GM12801 (cell line): Measurements from ENCODE around the gene ISOC2.

ENCODE experiments used
- TF ChIP-seq, protein P1 (sequence below): IDR thresholded peaks from one replicate; pipeline ENCODE4 v1.5.1; 2011; ENCODE audit warnings: control low read depth; ENCODE audit not compliant: insufficient read length; ENCODE audit errors: extremely low read depth

The ISOC2 gene

DNA sequence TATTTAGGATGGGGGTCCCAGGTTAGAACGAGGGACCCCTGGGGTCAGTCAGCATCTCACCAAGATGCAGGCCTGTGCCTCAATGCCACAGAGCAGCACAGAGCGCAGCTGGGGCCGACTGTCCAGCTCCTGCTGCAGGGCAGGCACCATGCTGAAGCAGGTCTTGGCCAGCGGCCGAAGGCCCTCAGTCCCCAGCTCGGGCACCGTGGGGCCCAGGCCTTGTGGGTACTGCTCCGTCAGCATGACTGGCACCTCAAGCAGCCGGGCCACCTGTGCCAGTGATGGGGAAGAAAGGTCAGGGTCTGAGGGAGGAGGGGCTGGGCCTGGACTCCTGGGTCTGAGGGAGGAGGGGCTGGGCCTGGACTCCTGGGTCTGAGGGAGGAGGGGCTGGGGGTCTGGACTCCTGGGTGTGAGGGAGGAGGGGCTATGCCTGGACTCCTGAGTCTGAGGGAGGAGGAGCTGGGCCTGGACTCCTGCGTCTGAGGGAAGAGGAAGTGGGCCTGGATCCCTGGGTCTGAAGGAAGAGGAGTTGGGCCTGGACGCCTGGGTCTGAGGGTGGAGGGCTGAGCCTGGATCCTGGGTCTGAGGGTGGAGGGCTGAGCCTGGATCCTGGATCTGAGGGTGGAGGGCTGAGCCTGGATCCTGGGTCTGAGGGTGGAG, 5.7 kb downstream of the ISOC2 start:
- TF ChIP-seq, protein P1, sequence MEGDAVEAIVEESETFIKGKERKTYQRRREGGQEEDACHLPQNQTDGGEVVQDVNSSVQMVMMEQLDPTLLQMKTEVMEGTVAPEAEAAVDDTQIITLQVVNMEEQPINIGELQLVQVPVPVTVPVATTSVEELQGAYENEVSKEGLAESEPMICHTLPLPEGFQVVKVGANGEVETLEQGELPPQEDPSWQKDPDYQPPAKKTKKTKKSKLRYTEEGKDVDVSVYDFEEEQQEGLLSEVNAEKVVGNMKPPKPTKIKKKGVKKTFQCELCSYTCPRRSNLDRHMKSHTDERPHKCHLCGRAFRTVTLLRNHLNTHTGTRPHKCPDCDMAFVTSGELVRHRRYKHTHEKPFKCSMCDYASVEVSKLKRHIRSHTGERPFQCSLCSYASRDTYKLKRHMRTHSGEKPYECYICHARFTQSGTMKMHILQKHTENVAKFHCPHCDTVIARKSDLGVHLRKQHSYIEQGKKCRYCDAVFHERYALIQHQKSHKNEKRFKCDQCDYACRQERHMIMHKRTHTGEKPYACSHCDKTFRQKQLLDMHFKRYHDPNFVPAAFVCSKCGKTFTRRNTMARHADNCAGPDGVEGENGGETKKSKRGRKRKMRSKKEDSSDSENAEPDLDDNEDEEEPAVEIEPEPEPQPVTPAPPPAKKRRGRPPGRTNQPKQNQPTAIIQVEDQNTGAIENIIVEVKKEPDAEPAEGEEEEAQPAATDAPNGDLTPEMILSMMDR = no peak

DNA sequence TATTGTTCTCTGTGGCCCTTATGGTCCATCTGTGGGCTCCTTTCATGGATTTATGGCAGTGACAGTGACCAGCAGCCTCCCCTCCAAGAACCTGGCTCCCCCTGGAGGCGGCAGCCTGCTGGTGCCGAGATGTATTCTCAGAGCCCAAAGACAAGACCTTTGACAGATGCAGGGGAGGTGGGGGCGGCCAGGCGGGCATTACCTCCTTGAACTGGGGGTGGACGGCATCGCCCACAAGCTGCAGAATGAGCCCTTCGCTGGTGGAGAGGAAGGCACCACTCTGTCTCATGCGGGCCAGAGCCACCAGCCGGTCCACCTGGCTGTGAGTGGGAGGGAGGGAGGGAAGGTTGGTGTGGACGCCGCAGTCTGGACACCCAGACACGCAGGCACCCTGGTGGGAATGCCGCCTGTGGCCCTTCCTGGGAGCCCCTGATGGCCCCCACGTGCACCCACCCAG, 6.6 kb downstream of the ISOC2 start:
- TF ChIP-seq, protein P1 = no peak

DNA sequence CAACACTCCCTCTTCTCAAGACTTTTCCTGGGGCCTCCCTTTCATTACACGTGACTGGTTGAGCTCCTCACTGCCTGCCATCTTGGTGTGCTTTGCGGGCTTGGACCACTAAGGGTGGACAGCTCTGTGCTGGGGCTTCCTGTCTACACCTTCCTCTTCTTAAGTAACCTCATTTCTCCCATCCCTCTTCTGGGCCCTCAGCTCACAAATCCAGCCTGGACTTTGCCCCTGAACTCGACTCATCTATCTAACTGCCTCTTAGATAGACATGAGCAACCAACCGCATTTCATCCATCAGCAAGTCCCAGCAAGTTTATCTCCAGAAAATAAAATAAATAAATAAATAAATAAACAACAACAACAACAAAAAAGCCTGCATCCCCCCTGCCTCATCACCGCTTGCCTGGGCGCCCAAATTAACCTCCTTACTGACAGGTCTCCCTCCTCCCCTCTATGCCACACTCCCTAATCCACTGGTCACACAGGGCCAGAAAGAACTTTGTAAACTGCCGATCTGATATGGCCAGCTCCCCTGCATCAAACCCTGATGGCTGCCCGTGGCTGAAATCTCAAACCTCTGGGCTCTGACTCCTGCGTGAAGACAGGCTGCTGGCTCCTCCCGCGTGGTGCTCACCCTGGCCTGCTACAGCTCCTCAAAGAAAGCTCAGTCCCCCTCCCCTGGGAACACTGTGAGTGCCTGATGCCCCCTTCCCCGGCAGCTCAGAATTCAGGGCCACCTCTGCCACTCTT, 7.8 kb downstream of the ISOC2 start:
- TF ChIP-seq, protein P1 = no peak

DNA sequence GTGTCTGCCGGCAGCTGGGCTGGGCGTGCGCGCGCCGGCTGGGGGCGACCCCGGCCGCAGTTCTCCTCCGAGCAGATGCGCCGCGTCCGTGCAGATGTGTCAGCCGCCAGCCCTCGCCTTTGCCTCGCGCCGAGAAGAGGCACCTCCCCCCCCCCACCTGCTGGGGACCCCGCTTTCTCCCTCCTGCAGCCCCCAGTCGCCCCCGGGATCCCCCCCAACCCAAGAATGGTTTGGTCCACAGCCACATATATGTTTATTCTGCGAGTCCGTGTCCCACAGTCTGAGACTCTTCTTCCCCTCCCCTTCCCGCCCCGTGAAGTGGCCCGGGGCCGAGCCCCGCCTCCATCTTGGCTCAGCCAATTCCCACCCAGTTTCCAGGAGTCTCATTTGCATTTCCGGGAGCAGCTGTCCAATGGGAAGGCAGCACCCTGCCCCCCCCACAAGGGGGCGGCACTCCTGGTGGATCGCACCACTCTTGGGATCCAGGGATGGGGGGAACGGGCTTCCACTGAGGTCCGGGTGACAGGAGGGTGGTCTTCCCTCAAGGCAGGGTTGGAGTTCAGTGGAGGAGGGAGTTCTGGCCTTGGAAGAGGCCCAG, 8.6 kb downstream of the ISOC2 start:
- TF ChIP-seq, protein P1 = no peak

DNA sequence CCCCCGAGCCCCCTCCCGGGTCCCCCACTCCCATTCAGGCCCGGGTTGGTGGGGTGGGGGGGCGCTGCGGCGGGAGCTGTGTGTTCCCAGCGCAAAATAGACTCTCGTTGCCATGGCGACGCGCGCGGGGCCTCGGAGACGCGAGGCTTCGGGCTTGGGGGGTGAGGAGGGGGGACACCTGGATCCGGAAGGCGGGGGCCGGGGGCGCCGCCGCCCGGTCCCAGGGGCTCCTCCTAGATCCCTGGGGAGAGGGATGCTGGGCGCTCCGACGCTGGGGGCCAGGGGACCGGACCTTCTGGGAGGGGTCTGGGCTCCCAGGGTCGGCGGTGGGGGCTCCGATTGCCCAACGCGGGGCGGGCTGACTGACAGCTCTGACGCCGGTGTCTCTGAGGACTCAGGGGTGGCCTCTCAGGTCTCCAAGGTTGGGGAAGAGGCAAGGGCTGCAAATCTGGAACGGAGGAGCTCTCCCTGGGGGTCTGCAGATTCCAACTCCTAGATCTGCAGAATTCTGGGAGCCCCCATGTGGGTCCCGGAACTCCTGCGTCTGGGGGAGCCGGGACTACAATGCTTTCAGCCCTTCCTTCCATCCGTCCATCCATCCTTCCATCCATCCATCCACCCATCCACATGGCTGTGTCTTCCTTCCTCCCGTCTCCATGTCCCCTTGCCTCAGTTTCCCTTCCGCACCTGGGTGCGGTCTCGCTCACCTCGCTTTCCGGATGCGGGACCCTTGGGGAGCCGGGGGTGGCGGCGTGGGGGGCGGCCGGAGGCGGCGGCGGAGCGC, 9.3 kb downstream of the ISOC2 start:
- TF ChIP-seq, protein P1 = no peak

DNA sequence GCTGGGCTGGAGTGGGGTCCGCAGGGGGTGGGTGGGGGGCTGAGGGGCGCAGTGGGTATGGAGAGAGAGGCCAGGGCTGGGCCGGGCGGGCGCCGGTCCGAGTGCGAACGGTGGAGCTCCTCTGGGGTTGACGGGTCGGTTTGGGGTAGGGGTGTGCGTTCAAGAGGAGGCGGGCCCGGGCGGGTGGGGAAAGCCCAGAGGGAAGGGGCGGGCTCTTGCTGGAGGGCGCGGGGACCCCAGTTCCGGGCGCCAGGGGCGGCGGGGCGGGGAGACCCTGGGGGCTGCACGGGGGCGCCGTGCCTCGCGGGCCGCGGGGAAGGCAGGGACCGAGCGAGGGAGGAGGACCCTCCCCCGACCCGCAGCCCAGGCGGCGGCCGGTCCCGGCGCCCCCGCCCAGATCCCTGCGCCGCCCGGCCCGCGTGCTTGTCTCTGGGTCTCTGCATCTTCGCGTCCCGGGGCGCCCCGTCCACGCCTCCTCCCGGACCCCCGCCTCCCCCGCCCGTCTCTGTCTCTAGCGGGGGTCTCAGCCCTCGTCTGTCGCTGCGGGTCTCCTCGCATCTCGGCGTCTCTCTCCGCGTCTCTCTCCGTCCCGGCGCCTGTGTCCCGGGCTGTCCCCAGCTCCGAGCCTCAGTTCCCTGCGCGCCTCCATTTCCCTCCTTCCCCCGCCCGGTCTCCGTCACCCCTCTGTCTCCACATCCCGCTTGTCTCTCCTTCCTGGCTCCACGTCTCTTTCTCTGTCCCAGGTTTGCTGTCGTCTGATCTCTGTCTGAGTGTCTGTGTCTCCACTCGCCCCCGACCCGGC, 10.1 kb downstream of the ISOC2 start:
- TF ChIP-seq, protein P1 = no peak
